ENCODE measurements around the gene AQP12A.
"Not testable (repeated sequence)": the region's sequence is repeated elsewhere in the genome, so short reads cannot be mapped to it uniquely, and the experiment has no call there.

AQP12A gene

GRCh38 chr2:240659883-240660282, 31.8 kb upstream of the AQP12A start:
- DNase-seq (ENCODE audit: low read depth) = not testable (repeated sequence)

- no peak for DNase-seq (ENCODE audit: low read depth)
Observed at GRCh38 chr2:240662681-240663080, 29.0 kb upstream of the AQP12A start.

- no peak for DNase-seq (ENCODE audit: low read depth)
Observed at GRCh38 chr2:240663546-240664190, 28.0 kb upstream of the AQP12A start.

- DNase-seq (ENCODE audit: low read depth) = no peak
Observed at GRCh38 chr2:240664622-240665021, 27.0 kb upstream of the AQP12A start.

- no peak for DNase-seq (ENCODE audit: low read depth)
Observed at GRCh38 chr2:240670402-240670801, 21.3 kb upstream of the AQP12A start.

- DNase-seq (ENCODE audit: low read depth) = no peak
Observed at GRCh38 chr2:240670950-240671349, 20.7 kb upstream of the AQP12A start.

- DNase-seq (ENCODE audit: low read depth) = no peak
Observed at GRCh38 chr2:240672076-240672700, 19.5 kb upstream of the AQP12A start.

GRCh38 chr2:240672701-240673190, 18.9 kb upstream of the AQP12A start:
- no peak for DNase-seq (ENCODE audit: low read depth)

GRCh38 chr2:240674461-240675184, 17.0 kb upstream of the AQP12A start:
- not testable (repeated sequence) for DNase-seq (ENCODE audit: low read depth)

- DNase-seq (ENCODE audit: low read depth) = not testable (repeated sequence)
Observed at GRCh38 chr2:240675345-240675744, 16.3 kb upstream of the AQP12A start.

- DNase-seq (ENCODE audit: low read depth) = not testable (repeated sequence)
Observed at GRCh38 chr2:240678043-240678442, 13.6 kb upstream of the AQP12A start.

GRCh38 chr2:240678909-240679308, 12.8 kb upstream of the AQP12A start:
- DNase-seq (ENCODE audit: low read depth) = not testable (repeated sequence)

GRCh38 chr2:240680185-240680584, 11.5 kb upstream of the AQP12A start:
- DNase-seq (ENCODE audit: low read depth) = not testable (repeated sequence)

GRCh38 chr2:240682431-240683224, 9.0 kb upstream of the AQP12A start, which contains the start of gene AQP12B:
Gene AQP12B, minus strand, starts transcription at chr2:240682885. Its CDS starts 48 bp downstream, at chr2:240682837.
- DNase-seq (ENCODE audit: low read depth) = not testable (repeated sequence)

GRCh38 chr2:240683329-240683979, 8.2 kb upstream of the AQP12A start:
- not testable (repeated sequence) for DNase-seq (ENCODE audit: low read depth)

GRCh38 chr2:240683980-240684728, 7.5 kb upstream of the AQP12A start:
- not testable (repeated sequence) for DNase-seq (ENCODE audit: low read depth)

- DNase-seq (ENCODE audit: low read depth) = no peak
Observed at GRCh38 chr2:240685771-240686371, 5.8 kb upstream of the AQP12A start.

- no peak for DNase-seq (ENCODE audit: low read depth)
Observed at GRCh38 chr2:240686460-240686859, 5.2 kb upstream of the AQP12A start.

- no peak for DNase-seq (ENCODE audit: low read depth)
Observed at GRCh38 chr2:240687045-240687740, 4.5 kb upstream of the AQP12A start.
